Measurements from ENCODE around the gene ZBTB44. TPM values are rescaled to one million over a fixed set of nuclear protein-coding genes. Genes with fewer than 3 reads are reported as not detected.
A peak's percentile ranks its signal among the peaks of the same experiment; 100 is the strongest.

ZBTB44 gene
- total RNA-seq, 1 donor from 2014 or later = 57.3 TPM

DNA sequence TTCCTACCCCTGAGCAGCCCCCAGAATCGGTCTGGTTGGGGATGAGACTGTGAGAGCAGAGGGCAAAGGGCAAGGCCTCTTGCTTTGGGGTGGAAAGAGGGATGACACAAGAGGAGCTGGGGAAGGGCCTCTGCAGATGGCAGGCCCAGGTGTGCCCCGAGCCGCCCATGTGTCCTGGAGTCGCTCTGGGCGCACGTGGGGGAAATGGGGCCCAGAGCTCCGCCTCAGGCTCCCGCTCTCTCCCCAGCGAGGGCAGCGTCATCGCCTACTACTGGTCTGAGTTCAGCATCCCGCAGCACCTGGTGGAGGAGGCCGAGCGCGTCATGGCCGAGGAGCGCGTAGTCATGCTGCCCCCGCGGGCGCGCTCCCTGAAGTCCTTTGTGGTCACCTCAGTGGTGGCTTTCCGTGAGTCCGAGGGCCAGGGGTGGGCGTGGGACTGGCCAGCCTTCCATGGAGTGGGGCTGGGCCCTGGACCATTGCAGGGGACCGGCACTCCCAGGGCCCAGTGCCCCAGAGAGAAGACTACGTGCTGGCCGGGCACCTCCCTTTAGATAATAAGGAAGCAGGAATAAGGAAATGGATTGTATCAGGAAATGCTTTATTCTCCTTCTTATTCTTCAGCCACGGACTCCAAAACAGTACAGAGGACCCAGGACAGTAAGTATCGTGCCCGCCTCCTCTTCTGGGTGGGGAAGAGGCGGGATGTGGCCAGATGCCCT, 125.1 kb downstream of the ZBTB44 start:
- ATAC-seq (no peak), DNase-seq (no peak)
- intact Hi-C loops (cut with micrococcal nuclease) = no loop called here

DNA sequence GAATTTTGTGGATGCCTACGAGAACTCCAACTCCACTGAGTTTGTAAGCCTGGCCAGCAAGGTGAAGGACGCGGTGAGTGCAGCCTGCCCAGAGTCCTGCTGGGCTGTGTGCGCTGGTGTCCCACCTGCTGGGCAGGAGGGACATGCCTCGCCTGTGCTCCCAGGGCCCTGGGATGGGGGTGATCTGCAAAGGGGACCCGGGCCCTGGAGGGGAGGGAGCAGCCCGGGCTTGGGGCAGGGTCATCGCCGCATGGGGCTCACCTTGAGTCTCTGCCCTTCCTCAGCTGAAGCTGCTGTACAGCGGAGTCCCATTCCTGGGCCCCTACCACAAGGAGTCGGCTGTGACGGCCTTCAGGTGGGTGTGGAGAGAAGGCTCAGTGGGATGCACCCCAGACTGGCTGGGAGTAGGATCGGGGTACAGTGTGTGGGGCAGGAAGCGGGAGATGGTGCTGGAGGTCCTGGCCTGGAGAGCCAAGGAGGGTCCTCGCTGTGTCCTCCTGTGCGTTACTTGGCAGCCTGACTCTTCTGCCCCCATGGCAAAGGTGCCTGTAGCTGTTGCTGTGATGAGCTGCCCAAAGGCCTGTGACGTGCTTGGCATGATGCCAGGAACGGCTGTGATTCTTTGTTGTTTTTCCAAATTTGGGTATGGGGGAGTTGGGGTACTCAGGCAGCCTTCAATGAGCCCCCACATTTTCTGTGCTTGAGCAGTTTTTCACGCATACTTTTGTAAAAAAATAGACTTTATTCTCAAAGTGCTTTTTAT, 126.0 kb downstream of the ZBTB44 start:
- DNase-seq (no peak), ATAC-seq (no peak)
- intact Hi-C loops (cut with micrococcal nuclease) = no loop called here

DNA sequence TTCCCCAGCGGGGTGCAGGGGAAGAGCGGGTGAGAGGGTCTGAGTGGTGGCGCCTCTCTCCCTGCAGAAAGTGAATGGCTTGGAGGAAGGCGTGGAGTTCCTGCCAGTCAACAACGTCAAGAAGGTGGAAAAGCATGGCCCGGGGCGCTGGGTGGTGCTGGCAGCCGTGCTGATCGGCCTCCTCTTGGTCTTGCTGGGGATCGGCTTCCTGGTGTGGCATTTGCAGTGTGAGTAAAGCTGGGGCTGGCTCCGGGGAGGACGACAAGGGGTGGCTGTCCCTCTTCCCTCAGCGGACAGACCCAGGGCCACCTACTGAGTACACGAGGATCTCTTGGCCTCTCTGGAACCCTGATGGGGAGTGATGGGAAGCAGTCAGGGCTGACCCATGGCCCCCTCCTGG, 126.7 kb downstream of the ZBTB44 start:
- DNase-seq (no peak), ATAC-seq (no peak)
- intact Hi-C loops (cut with micrococcal nuclease) = no loop called here

DNA sequence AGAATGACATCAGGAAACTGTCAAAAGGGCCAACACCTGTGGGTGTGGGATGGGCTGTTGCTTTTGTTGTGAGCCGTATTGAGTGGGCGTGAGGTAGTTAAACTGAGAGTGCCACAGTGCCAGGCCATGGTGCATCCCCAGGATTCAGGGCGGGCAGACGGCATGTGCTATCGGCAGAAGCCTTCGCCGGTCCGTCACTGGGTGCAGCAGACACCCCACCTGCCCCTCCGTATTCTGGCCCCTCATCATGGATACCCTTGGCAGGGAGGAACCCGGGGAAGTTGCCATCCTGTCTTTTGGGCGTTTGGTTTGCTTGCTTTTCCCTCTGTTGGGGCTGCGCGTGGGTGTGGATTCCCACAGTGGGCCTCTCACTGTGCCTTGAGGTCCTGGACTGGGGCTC, 127.6 kb downstream of the ZBTB44 start:
- intact Hi-C loops (cut with micrococcal nuclease) = no loop called here
- no peak for ATAC-seq

DNA sequence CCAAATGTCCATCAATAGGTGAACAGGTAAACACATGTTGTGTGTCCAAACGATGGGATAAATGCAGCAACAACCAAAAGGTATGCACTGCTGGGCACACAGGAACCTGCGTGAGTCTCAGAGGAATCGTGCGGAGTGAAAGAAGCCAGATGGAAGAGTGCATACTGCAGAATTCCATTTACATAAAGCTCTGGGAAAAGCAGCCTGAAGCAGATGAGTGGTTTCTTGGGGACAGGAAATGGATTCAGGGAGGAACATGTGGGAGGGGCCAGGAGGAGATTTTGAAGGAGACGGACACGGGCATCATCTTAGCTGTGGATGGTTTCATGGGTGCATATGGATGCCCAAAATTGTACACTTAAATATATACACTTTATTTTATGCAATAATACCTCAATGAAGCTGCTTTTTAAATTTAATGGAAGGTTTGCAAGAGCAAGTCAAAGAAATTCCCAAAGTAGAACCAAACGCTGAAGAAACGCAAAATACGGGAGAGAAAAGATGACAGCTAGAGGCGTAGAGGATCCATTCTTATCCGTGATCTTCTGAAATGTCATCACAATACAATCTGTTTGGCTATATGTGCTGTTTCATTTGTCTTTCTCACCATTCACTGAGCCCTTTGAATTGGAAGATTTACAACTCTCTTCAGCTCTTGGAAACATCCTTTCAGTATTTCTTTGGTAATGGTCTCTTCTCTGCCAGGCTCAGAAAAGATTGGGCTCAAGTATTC, 130.7 kb downstream of the ZBTB44 start:
- intact Hi-C loops (cut with micrococcal nuclease) = no loop called here
- DNase-seq (no peak), ATAC-seq (no peak)

More for the DNA sequence above, 127.6 kb downstream of the ZBTB44 start:
- no peak for DNase-seq

DNA sequence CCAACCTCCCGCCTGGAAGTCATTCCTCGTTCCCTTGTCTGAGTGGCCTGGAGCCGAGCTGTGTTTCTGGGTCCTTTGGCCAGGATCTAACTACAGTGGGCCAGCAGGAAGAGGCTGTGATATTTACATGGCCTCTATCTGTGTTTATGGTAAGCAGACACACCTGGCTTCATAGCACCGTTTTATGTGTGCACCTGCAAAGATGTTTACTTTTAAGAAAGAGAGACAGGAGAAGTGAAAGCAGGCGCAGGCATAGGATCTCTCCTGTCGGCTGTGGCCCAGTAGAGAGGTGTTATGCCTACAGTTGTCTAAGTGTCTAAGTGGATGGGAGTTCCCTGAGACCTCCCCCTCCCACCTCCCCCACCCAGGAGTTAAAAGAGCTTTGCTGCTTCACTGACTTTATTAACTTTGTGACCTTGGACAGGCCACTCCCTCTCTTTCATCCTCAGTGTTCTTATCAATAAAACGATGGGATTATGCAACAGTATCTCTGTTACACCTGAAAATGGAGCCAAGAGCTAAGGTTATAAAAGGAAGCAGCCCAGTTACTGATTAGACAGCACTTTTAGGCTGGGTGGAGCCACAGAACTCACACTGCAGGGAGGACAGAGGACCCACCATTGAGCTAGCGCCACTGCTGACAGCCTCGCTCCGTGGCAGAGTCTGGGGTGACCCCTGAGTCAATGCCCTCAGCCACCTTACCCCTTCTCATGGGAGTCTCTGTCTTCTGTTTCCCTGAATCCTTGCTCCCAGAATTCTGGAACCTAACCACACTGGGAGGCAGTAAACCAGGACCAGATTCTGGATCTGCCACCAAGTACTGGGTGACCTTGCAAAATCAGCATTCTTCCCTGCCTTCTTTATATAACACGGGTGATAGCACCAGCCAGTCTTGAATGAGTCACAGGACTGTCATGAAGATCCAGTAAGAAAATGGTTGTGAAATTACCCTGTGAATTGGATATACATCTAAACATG, 133.1 kb downstream of the ZBTB44 start:
- intact Hi-C loops (cut with micrococcal nuclease) = no loop called here
- DNase-seq = peak; percentile 64
- peak; percentile 89 for ATAC-seq

DNA sequence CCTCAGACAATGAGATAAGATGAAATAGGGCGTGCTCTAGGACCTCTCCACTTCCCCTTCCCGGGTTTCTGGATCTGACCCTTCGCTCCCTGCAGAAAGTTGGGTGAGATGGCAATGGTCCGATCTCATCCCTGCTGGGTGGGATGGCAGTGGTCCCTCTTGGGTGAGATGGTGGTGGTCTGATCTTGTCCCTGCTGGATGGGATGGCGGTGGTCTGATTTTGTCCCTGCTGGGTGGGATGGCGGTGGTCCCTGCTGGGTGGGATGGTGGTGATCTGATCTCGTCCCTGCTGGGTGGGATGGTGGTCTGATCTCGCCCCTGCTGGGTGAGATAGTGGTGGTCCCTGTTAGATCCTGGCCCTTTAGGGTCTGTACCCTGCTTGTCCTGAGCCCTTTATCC, 133.8 kb downstream of the ZBTB44 start:
- no peak for ATAC-seq
- intact Hi-C loops (cut with micrococcal nuclease) = no loop called here
- no peak for DNase-seq

DNA sequence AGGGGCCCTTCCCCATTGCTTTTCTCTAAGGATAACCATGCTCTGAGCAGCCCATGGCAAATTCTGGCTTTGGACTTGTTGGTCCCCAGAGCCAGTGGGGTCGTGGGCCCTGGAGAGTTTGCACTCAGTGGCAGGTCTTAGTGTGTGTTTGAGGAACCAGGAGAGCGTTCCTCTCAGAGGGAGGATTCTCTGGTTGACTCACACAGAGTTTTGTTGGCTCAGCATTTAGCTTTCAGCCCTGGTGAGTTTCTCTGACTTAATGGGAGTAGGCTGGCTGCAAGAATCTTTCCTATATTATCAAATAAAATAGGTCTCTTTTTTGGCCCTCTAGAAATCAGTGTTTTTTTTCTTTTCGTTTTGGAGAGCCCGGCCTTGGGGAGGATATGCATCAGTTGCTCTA, 134.2 kb downstream of the ZBTB44 start:
- ATAC-seq (no peak), DNase-seq (no peak)
- intact Hi-C loops (cut with micrococcal nuclease) = no loop called here

DNA sequence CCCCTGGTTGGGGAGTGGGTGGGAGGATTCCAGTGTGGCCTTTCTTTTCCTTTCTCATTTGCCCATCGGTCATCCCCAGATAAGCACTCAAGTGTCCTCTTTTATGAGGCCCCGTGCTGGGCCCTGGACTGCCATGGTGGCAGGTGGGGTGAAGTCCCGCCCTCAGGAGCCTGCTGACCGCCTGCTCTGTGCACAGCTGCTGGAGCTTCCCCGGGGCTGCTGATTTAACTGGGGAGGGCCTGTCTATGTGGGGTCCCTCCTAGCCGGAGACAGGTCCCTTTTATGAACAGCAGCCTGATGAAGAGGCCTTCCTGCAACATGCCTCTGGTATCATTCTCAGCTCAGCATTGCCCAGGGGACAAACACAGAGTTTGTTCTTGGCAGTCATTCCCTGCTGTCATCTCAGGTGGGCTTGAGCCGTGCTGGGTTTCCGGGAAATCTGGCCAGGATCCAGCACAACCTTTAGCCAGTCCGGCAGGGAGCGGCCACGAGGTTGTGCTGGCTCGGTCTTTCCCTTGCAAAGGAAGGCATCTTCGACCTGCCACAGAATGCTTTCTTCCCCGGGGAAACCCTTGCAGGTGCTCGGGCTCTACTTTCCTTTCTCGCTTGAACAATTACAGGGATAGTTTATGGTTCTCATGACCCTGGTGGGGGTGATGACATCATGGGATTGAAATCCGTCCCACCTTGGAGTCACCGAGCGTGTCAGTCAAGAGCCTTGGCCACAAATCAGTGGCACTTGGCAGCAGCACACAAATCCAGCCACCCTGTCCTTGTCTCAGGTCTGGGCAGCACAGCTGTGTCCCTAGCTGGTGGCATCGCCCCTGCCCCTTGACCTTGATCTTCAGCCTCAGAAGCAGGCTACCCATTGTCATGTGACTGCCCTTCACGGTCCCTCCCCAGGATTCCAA, 135.1 kb downstream of the ZBTB44 start:
- ATAC-seq = peak; percentile 27
- intact Hi-C loops (cut with micrococcal nuclease) = no loop called here
- no peak for DNase-seq

DNA sequence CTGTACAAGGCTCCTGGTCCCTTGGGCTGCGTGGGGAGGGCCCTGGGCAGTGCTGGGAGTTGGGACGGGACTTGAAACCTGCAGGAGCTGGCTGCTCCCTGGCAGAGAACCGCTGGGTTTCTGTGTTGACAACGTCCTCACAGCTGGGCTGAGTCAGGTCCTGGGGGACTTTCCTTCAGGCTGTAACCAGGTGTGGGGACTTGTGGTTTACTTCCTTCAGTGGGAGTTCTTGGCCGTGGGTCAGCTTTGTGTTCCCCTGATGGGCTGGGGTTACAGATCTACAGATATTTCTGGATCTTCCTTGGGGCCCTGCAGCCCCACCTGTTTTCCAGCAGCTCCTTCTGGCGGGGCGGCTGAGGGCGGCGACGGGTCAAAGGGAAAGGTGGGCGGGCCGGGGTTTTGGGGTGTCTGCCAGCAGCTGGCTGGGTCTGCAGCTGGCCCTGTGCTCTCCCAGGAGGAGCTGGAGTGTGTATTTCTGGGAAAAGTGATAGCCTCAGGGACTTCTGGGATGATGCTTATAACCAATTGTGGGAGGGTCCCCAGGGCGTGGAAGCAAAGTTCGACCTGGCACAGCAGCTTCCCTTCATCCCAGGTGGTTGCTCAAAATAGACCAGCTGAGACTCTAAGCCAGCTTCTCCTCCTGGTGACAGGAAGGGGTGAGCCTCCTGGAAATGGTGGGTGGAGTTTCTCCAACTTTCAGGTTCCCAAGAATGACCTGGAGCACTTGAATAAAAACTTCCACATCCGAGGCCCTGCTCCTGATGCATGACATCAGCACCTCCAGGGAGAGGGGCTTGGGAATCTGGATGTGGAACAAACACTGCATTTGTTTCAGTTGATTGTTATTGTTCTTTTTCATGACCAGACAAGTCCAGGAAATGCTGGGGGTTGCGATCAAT, 136.0 kb downstream of the ZBTB44 start:
- DNase-seq = no peak
- no peak for ATAC-seq
- intact Hi-C loops (cut with micrococcal nuclease) = no loop called here

DNA sequence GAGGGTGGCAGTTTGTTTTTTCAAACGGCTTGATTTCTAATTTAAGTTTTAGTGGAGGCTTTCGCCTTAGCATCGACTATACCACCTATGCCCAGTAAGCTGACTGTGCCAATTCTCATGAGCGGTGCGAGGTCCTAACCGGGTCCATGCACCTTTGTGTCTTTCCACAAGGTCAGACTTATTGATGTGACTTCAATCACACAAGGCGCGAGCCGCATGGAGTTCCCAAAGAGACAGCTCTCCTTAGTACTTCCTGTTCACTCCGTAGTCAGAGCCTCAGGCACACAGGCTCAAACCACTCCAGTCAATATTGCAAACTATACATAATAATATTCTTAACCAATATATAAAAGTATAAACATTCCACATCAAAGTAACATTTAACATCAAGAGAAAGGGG, 136.9 kb downstream of the ZBTB44 start:
- DNase-seq = no peak
- no peak for ATAC-seq
- intact Hi-C loops (cut with micrococcal nuclease) = no loop called here

Other genes starting within 250 kb of the ZBTB44 start
- gene APLP2, start 245.0 kb downstream of the ZBTB44 start, total RNA-seq = 297 TPM
- 2.1 TPM for gene ST14, start 155.1 kb downstream of the ZBTB44 start, total RNA-seq
- gene ADAMTS8, start 113.7 kb upstream of the ZBTB44 start, total RNA-seq = 0.42 TPM
- 34.4 TPM for gene ADAMTS15, start 133.7 kb upstream of the ZBTB44 start, total RNA-seq